Neural crest cell (in vitro differentiated cells): Measurements from ENCODE around the gene TEDC1. TPM values are rescaled to one million over a fixed set of nuclear protein-coding genes. Genes with fewer than 3 reads are reported as not detected.
A peak's percentile ranks its signal among the peaks of the same experiment; 100 is the strongest.

Source experiments
- DNase-seq: peaks from one replicate; pipeline ENCODE4 v3.0.0; 2021; ENCODE audit warnings: low read depth, mixed read lengths, low spot score
- H3K27ac Mint-ChIP-seq: one replicate; pipeline ENCODE4 v1.8.0; 2021; ENCODE audit warnings: mild to moderate bottlenecking, mixed read lengths; ENCODE audit not compliant: unreplicated experiment
- H3K27me3 Mint-ChIP-seq: 2 replicates; pipeline ENCODE4 v1.8.0; 2021; ENCODE audit warnings: low read depth, mild to moderate bottlenecking, mixed read lengths
- H3K36me3 Mint-ChIP-seq: 2 replicates; pipeline ENCODE4 v1.8.0; 2021; ENCODE audit warnings: low read depth, mild to moderate bottlenecking, mixed read lengths
- H3K4me1 Mint-ChIP-seq: 2 replicates; pipeline ENCODE4 v1.8.0; 2021; ENCODE audit warnings: mixed read lengths
- H3K4me3 Mint-ChIP-seq: one replicate; pipeline ENCODE4 v1.8.0; 2021; ENCODE audit warnings: mild to moderate bottlenecking, mixed read lengths
- H3K9me3 Mint-ChIP-seq: 2 replicates; pipeline ENCODE4 v1.8.0; 2021; ENCODE audit warnings: mixed read lengths
- total RNA-seq: library from RNA; stranded (reverse); gene quantifications from 2 replicates; pipeline ENCODE4 v1.2.1, GENCODE V29; 2021
- TF ChIP-seq, protein P1 (sequence below): fragments of 200-600 bp; sonication (generic); conservative IDR thresholded peaks from 2 replicates; pipeline ENCODE4 v1.5.0; 2021; ENCODE audit warnings: antibody characterized with exemption, mild to moderate bottlenecking

Gene TEDC1
- total RNA-seq, 1 donor from 2014 or later = 44.9 TPM

DNA sequence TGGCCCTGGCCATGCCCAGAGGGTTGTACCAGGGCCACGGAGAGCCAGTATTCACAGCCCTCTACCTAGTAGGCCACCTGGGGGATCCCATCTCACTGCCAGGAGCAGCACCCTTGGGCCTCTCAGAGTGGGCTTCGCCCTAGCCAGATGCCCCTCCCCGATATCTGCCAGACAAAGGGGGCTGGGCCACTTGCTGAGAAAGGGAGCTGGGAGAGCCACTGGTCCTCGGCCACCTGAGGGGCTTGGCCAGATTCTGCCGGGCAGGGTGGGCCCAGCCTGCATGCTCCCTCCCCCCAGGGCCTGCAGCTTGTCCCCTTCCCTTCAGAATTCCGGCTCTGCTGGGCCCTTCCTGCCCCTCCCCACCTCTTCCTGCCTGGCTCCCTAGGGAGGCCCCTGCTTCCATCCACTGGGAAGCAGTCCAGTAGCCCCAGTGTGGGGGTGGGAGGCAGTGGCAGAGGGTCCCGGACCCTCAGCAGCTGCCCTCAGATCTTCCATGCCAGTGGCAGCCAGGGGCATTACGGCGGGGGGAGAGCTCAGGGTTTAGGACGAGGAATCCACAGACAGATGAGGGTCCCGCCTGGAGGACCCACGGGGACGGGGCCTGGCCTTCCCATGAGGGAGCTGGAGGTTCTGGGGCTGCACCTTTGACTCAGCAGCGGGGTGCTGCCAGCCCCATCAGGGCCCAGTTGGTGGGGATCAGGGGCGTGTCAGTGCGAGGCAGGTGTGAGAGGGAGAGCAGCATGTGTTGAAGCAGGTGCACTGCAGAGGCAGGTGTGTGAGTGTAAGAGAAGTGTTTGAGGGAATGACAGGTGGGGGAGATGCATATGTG is 14.0 kb upstream of the TEDC1 start:
- no peak overlapping the region for H3K27ac Mint-ChIP-seq
- no peak for DNase-seq
- peak overlapping the region; percentile 77 for H3K4me3 Mint-ChIP-seq
- H3K9me3 Mint-ChIP-seq = no peaks in the 10 kb centered on the region
- no peaks in the 10 kb centered on the region for H3K36me3 Mint-ChIP-seq
- peaks cover 34% of the 10 kb centered on the region for H3K27me3 Mint-ChIP-seq
- H3K4me1 Mint-ChIP-seq = peaks cover 11% of the 10 kb centered on the region
- TF ChIP-seq, protein P1, sequence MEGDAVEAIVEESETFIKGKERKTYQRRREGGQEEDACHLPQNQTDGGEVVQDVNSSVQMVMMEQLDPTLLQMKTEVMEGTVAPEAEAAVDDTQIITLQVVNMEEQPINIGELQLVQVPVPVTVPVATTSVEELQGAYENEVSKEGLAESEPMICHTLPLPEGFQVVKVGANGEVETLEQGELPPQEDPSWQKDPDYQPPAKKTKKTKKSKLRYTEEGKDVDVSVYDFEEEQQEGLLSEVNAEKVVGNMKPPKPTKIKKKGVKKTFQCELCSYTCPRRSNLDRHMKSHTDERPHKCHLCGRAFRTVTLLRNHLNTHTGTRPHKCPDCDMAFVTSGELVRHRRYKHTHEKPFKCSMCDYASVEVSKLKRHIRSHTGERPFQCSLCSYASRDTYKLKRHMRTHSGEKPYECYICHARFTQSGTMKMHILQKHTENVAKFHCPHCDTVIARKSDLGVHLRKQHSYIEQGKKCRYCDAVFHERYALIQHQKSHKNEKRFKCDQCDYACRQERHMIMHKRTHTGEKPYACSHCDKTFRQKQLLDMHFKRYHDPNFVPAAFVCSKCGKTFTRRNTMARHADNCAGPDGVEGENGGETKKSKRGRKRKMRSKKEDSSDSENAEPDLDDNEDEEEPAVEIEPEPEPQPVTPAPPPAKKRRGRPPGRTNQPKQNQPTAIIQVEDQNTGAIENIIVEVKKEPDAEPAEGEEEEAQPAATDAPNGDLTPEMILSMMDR = no peak

DNA sequence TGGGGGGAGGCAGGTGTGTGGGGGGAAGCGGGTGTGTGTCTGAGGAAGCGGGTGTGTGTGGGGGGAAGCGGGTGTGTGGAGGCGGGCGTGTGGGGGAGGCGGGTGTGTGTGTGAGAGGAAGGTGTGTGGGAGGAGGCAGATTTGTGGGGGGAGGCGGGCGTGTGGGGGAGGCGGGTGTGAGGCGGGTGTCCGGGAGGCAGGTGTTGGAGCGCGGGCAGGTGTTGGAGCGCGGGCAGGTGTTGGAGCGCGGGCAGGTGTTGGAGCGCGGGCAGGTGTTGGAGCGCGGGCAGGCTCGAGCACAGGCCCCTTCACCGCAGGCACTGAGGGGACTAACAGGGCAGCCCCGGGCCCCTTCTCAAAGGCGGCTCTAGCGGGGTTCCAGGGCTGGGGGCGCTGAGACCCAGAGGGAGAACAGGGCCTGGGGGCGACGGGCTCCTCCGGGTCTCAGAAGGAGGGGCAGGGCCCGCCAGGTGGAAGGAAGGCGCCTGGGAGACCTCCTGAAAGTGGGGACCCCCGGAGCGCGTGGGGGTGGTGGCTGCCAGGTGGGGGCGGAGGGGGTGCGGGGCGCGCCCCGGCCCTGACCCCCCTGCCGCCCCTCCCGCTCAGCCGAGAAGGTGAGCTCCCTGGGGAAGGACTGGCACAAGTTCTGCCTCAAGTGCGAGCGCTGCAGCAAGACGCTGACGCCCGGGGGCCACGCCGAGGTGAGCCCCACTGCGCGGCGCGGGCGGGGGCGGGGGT is 13.2 kb upstream of the TEDC1 start:
- no peaks in the 10 kb centered on the region for H3K9me3 Mint-ChIP-seq
- H3K27me3 Mint-ChIP-seq = peaks cover 38% of the 10 kb centered on the region
- no peak overlapping the region for H3K27ac Mint-ChIP-seq
- peaks cover 16% of the 10 kb centered on the region for H3K4me1 Mint-ChIP-seq
- H3K36me3 Mint-ChIP-seq = no peaks in the 10 kb centered on the region
- no peak for DNase-seq
- TF ChIP-seq, protein P1 = no peak
- H3K4me3 Mint-ChIP-seq = no peak overlapping the region

DNA sequence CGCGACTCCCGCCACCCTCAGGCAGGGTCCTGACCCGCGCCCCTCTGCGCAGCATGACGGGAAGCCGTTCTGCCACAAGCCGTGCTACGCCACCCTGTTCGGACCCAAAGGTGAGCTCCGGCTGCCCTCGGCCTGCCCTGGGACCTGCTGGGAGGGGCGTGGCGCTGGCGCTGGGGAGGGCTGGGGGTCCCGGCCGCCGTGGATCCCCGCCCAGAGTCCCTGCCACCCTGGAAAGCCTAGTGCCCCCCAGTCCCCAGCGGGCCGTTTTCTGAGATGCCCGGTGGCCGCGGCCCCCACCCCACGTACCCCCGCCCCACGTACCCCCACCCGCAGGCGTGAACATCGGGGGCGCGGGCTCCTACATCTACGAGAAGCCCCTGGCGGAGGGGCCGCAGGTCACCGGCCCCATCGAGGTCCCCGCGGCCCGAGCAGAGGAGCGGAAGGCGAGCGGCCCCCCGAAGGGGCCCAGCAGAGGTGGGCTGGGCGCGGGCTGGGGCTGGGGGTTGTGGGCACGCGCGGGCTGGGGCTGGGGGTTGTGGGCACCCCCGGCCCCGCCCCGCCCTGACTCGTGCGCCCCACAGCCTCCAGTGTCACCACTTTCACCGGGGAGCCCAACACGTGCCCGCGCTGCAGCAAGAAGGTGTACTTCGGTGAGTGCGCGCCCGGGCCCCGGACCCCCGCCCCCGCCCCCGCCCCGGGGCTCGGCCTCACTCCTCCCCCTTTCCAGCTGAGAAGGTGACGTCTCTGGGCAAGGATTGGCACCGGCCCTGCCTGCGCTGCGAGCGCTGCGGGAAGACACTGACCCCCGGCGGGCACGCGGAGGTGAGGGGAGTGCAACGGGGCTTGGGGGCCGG is 12.4 kb upstream of the TEDC1 start:
- no peak for DNase-seq
- no peak overlapping the region for H3K27ac Mint-ChIP-seq
- TF ChIP-seq, protein P1 = no peak
- no peaks in the 10 kb centered on the region for H3K9me3 Mint-ChIP-seq
- H3K27me3 Mint-ChIP-seq = peaks cover 38% of the 10 kb centered on the region
- no peak overlapping the region for H3K4me3 Mint-ChIP-seq
- H3K36me3 Mint-ChIP-seq = no peaks in the 10 kb centered on the region
- H3K4me1 Mint-ChIP-seq = peaks cover 16% of the 10 kb centered on the region

DNA sequence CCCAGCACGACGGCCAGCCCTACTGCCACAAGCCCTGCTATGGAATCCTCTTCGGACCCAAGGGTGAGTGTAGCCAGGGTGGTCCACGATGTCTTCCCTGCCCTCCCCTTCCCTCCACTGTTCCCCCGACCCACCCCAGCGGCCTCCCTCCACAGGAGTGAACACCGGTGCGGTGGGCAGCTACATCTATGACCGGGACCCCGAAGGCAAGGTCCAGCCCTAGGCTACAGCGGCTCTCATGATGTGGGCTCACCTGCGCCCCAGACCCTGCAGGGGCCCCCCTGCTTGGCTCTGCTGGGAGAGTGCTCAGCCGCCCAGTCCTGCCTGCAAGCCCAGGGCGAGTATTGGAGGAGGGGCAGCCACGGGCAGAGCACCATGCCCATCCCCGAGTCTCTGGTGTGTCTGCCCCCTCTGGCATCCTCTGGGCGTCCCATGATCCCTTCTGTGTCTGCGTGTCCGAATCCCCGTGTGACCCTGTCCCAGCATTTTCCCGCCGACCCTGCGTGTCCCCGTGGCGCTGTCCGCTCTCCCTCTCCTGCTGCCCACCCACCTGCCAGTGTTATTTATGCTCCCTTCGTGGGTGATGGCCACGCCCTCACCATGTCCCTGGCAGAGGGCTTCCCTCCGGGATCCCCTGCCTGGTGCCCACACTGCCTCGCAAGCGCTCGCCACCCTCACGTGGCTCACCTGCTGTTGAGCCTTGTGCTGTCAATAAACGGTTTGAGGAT is 11.5 kb upstream of the TEDC1 start:
- Mint-ChIP-seq H3K4me3 (peak overlapping the region; percentile 65), H3K27ac (no peak overlapping the region), H3K27me3 (peaks cover 43% of the 10 kb centered on the region), H3K4me1 (peaks cover 20% of the 10 kb centered on the region), H3K36me3 (no peaks in the 10 kb centered on the region), H3K9me3 (no peaks in the 10 kb centered on the region)
- TF ChIP-seq, protein P1 = no peak
- no peak for DNase-seq
